SKM-1 treated with dmso at 0.1 percent for 144 hours (cell line): ENCODE results near the gene NFATC2.

ENCODE experiments used
- DNase-seq: peaks from one replicate; lab custom pipeline; 2025; ENCODE audit not compliant: unreplicated experiment; lab: John Stamatoyannopoulos, UW

NFATC2 gene

GRCh38 chr20:51497542-51498467 lies 44.7 kb downstream of the NFATC2 start:
- peak; percentile 3 for DNase-seq

- DNase-seq: no peak
These were observed 45.6 kb downstream of the NFATC2 start for GRCh38 chr20:51496964-51497363.

GRCh38 chr20:51495921-51496545 lies 46.5 kb downstream of the NFATC2 start:
- peak; percentile 10 for DNase-seq

DNA sequence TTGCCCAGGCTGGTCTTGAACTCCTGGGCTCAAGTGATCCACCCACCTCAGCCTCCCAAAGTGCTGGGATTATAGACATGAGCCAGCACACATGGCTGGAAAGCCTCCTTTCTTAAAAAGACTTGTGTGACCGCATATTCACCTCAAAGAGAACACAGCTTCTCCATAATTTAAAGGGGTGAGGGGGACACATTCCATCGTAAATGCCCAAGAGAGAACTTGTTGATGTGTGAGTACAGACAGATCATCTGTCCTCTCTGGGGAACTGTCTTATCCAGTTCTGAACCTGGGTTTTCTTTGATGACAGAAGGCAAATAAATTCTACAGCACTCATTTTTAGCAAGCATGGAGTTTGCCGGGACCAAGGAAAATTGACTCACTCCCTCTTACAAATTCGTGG lies 47.2 kb downstream of the NFATC2 start:
- no peak for DNase-seq

DNA sequence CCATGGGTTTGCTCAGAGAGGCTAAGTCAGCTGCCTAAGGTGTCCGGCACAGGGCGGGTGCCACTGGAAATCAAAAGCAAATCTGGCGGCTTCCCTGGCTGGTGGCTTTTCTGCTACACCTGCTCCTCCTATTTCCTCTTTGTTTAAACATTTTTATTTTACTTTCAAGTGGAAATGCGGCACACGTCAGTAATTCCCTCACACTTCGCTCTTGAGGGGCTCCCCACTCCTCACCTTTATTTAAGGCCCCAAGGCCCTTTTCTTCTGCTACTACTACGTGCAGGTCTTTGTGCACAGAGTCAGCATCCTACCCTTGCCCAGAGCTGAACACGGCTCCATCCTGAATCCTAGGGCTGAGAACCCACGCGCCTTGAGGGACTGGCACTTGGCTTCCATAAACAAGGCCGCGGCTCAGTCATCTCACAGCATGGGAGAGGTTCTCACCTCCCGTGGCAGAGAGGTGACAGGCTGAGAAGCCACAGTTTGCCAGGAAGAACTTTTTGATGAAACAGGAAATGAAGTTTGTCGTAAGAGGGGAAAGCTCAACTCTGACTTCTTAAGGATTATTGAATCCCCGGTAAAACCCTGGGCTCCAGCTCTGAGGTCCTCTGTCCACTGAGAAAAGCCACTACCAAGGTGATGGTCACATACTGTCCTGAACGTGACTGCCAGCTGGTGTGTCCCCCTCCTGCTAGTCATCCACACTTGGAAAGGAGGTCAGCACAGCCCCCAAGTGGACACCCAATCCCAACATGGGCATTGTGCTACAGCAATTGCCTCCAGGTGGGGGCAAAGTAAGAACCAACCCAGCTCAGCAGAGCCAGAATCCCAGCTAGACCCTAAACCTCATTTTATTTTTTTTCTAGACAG lies 48.0 kb downstream of the NFATC2 start:
- peak; percentile 2 for DNase-seq

- no peak for DNase-seq
These were observed 49.1 kb downstream of the NFATC2 start for GRCh38 chr20:51493346-51493791.

DNA sequence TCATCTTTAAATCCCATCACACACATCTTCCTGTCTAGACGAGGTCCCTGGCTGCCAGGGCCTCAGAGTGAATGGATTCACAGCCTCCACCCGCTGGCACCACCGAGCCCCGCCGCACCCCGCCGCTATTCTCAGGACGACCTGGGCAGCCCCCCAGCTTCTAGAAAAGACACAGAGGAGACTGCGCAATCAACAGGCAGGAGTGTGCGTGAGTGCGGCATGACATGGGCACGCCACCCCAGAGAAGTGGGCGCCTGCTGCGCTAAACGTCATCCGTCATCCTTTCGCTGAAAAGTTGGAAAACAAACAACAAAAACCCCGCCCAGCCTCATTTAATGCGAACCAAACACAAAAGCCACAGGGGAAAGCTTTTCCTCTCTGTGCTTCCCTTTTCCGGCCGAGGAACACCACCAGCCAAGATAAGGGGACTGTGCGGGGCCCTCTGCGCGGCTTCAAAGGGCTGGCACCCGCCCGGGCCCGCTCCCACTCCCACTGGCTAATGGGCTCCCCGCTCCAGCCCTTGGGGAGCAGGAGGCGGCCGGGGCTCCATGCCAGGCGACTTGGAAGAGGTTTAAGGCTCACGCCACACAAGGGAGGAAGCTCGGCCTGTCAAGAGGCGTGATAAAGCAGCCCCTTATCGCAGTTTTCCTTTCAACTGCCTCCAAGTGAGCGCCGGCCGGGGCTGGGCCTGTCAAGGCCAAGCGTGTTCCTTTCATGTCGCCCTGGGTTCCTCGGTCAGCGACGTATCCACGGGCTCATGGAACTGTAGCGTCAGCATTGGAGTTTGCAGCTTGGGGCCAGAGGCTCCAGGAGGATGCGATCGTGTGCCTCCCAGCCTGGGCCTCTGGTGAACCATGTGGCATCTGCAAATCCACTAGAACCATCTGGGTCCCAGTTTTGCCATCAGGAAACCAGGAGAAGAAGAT lies 50.1 kb downstream of the NFATC2 start:
- no peak for DNase-seq

DNA sequence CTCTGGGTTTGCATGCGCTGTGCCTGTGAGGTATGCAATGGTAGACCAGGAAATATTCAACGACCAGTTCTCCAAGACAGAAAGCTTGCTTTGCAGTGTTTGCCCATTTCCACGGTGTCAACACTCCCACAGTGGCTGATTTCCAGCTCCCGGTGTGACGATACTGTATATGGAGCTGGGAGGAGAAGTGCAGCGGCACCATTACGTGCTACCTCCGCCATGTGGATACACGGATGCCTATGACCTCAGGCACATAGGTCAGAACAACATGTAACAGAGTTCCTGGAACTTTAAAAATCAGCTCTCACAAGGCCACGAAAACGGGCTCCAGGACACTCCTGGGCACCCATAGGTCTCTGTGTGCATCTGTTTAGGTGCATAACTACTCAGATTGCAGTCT lies 51.1 kb downstream of the NFATC2 start:
- DNase-seq: no peak

DNA sequence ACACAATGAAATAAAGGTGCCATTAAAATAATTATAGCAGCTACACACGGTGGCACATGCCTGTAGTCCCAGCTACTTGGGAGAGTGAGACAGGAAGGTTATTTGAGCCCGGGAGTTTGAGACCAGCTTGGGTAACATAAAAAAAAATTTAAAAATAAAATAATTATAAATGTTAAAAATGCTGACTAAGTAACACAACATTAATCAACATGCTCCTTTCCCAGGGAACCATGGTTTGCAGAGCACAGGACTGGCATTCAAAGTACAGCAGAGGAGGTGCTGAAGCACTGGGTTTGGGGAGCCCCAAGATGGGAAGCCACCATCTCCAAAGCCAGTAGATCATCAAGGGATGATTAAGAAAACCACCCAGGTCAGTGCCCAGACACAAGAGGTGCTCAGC lies 51.9 kb downstream of the NFATC2 start:
- DNase-seq: no peak

DNA sequence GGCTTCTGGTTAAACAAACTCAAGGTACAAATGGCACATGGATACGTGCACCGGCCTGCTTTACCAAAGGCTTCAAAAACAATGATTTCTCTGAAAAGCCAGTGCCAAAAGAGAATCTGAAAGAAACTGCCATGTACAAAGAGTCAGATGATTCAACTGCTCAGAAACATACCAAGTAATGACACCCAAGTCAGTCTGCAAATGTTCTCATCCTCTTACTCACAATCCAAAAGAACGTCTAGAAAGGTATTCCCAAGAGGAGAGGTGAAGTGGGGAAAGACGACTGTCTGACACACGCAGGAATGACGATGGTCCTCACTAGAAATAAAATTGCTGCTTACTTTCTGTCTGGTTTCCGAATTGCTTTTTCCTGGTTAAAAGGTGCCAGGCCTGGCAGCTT lies 52.9 kb downstream of the NFATC2 start:
- no peak for DNase-seq

DNA sequence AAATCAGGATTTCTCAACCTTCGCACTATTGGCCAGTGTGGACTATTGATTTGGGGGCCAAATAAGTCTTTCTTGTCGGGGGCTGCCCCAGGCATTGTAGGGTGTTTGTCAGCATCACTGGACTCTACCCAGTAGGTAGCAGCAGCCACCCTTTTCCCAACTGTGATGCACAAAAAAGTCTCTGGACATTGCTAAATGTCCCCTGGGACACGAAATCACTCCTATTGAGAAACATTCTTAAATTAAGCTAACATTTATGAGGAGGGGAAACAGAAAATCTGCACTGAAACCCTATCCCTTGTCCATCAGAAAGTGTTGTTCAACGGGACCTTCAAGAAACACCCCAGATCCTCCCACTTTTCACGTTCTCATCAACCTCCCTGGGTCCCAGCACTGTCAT lies 54.2 kb downstream of the NFATC2 start:
- DNase-seq: no peak

DNA sequence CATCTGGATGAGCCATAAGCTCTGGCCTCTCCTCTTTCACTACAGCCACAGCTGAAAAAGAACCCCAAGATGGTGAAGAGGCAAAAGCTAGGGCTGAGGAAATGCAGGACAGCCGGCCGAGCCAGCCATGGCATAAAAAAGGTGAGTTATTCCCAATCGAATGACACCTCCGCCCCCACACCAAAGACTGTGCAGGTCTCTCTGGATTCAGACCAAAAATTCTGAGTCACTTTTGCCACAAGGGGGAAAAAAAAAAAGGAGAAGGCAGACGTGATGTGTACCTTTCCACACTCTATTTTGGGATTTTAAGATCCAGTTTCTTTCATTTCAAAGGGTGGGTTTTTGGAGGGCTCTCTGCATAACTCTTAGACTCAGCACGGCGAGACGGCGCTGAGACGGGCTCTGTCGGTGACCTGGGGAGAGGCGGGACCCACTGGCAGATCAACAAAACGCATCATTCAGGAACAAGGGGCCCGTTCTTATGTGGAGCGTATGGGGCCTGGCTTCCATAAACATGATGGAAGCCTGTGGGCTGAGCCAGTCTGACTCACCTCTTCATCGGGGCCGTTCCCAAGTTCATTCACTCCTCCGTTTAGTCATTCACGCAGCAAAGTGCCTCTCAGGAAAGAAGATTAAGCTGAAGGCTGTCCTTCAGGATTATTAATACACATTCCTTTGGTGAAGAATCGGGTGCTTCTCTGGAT lies 54.8 kb downstream of the NFATC2 start:
- DNase-seq: no peak

- no peak for DNase-seq
These were observed 55.4 kb downstream of the NFATC2 start for GRCh38 chr20:51487076-51487475.

DNA sequence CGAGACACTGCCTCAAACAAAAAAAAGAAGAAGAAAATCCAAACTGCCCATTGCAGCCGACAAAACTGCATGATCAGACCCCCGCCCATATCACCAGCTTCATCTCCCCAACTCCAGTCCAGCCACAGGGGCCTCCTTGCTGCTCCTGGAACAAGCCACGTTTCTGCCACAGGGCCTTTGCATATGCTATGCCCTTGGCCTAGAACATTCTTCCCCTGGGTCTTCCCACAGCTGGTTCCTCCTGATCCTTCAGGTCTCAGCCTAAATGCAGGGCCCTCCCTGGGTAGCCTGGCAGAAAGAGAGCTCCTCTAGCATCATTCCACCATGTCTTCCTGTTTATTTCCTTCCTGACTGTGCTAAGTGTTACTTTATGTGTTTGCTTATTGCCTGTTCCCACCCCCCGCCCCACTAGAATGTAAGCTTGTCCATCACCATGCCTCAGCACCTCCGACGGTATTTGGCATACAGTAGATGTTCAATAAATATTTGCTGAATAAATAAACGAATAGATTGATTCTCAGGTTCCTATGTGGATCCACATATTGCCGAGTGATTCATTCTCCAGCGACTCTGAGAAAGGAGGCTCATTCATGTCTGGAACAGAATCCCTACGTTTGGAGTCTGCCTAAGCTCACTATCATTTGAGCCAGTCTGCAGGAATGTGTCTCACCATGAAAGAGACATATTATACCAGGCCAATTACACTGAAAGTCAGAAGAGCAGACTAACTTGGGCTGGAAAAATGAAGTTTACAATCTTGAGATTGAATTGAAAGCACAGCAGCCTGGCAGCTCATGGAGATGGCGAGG lies 56.1 kb downstream of the NFATC2 start:
- DNase-seq: no peak

- DNase-seq: no peak
These were observed 57.7 kb downstream of the NFATC2 start for GRCh38 chr20:51484831-51485230.

- no peak for DNase-seq
These were observed 58.2 kb downstream of the NFATC2 start for GRCh38 chr20:51484141-51484815.

DNA sequence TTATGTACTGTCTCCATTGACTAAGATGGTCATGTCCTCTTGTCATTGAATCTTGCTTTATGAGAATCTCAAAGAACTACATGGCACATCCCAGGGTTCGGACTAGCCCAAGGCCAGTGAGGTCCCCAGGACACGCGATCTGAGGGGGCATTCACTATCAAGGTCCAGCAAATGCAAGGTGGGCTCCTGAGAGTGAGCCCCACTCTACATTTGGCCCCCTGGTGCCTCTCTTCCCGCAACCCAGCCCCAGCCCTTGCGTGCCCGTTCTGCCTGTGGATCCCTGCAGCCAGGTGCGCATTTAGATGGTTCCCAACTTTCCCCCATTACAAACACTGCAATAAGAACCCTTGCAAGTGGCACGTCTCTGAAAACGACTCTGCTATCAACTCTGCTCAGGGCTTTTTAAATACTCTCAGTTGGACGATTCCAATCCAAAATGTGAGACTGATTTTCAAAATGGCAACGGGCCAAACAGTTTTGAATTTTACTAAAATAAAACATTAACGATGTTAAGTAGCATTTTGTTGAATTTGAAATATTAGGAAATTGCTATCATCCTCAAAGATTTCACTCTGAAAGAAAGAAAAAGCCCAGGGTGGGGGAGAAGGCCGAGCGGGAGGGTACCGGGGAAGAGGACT lies 59.6 kb downstream of the NFATC2 start:
- no peak for DNase-seq

- no peak for DNase-seq
These were observed 61.1 kb downstream of the NFATC2 start for GRCh38 chr20:51481341-51481914.
